A549 treated with AZD2906 at 1 μM for 4 hours (cell line): ENCODE results near the gene INS. TPM values are rescaled to one million over a fixed set of nuclear protein-coding genes. Genes with fewer than 3 reads are reported as not detected.

Source experiments
- total RNA-seq: library from RNA; stranded (reverse); fragments of 200-300 nt; extraction: Qiagen RNA extraction; gene quantifications from 5 replicates; pipeline ENCODE4 v1.2.3, GENCODE V29; 2022

INS gene
- not detected in 5 replicates for total RNA-seq

DNA sequence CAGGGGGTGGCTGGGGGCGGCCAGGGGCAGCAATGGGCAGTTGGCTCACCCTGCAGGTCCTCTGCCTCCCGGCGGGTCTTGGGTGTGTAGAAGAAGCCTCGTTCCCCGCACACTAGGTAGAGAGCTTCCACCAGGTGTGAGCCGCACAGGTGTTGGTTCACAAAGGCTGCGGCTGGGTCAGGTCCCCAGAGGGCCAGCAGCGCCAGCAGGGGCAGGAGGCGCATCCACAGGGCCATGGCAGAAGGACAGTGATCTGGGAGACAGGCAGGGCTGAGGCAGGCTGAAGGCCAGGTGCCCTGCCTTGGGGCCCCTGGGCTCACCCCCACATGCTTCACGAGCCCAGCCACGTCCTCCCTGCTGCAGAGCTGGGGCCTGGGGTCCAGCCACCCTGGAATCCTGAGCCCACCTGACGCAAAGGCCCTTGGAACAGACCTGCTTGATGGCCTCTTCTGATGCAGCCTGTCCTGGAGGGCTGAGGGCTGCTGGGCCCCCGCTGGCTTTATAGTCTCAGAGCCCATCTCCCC, at the start of gene INS:
INS (minus strand) TSS at position 474 of the 524 bp plus-strand sequence; CDS start at position 236, 238 bp downstream.

DNA sequence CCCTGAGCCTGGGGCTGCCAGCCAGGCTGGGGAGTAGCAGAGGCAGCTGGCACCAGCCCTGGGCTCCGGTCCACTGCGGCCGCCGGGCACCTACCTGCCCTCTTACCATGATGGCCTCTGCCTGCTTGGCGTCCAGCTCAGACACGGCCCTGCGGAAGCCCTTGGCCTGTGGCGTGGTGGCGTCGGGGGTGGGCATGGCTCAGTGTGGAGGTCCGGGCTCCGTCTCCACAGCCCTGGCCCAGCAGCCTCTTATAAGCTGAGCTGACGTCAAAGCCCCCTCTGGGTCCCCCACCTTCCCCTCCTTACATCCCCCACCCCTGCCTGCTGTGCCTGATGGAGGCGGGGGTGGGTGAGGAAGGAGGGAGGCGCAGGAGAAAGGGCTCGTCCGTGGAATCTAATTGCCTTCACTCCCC, 10.6 kb upstream of the INS start, which contains the start of gene TH:
TH (minus strand) TSS at position 225 of the 413 bp plus-strand sequence; CDS start at position 196, 29 bp downstream.

DNA sequence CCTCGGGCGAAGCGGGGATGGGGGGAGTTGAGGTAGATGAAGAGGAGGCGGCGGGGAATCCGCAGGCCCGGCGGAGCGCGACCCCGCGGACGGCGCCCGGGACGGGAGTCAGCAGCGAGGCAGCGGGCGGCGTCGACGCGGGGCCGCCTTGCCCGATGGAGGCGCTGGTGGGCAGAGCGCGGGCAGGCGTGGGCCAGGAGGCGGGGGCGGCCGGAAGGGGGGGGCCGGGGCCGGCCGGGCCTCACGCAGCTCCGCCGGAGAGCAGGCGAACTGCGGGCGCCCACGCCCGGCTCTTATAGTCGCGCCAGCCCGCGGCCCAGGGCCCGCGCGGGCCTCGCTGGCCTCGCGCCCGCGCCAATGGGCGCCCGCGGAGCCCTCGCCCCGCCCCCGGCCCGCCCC, 21.9 kb downstream of the INS start, which contains the start of gene IGF2:
IGF2 (minus strand) TSS at position 267 of the 399 bp plus-strand sequence. CDS start 3,866 bp downstream, outside the sequence.

Other genes starting within 250 kb of the INS start
- 0.10 to 0.26 TPM (median 0.11 TPM) in 3 of 5 replicates, not detected in the others for gene TNNT3, start 241.5 kb downstream of the INS start, total RNA-seq
- gene MRPL23, start 213.9 kb downstream of the INS start, total RNA-seq = 138 to 166 TPM (median 157 TPM) in 5 replicates
- 11.0 to 21.2 TPM (median 17.5 TPM) in 5 replicates for gene H19, start 163.4 kb downstream of the INS start, total RNA-seq
- 1.7 to 2.9 TPM (median 2.4 TPM) in 5 replicates for gene IGF2, start 21.8 kb downstream of the INS start, total RNA-seq
- gene TH, start 10.6 kb upstream of the INS start, total RNA-seq = 0.06 to 0.10 TPM (median 0.08 TPM) in 4 of 5 replicates, not detected in the other
- 0.06 to 0.08 TPM in 2 of 5 replicates, not detected in the others for gene ASCL2, start 109.4 kb upstream of the INS start, total RNA-seq
- gene C11orf21, start 140.7 kb upstream of the INS start, total RNA-seq = not detected in 5 replicates
- gene TSPAN32, start 140.8 kb upstream of the INS start, total RNA-seq = not detected in 5 replicates
- 305 to 439 TPM (median 424 TPM) in 5 replicates for gene CD81, start 216.1 kb upstream of the INS start, total RNA-seq
- 44.9 to 80.9 TPM (median 69.5 TPM) in 5 replicates for gene TSSC4, start 239.5 kb upstream of the INS start, total RNA-seq